ENCODE measurements around the gene SLAMF9.

GRCh38 chr1:159951016-159951415 is 3.0 kb downstream of the SLAMF9 start:
- TF ChIP-seq ZNF274 (IDR thresholded peaks at IDR 0.05; ENCODE audit: low read depth, low read length) (no peak), YY1 (IDR thresholded peaks at IDR 0.05; ENCODE audit: insufficient read depth, insufficient read length) (no peak), SUZ12 (IDR thresholded peaks at IDR 0.05; ENCODE audit: extremely low read depth, insufficient read depth, insufficient read length) (no peak)
